Gastroesophageal sphincter (tissue), 4 donors: Measurements from ENCODE around the gene PCDH15. TPM values are rescaled to one million over a fixed set of nuclear protein-coding genes. Genes with fewer than 3 reads are reported as not detected.

Experiments used
- ATAC-seq: fragments of 150-250 bp; one replicate; pipeline ENCODE4 v1.9.1; 2016; ENCODE audit warnings: mild to moderate bottlenecking, moderate library complexity
- H3K27ac ChIP-seq, 4 donors: fragments of 200-600 bp; sonication (generic) in 3 of 4; 1 replicate in 3 of 4; 2 replicates in 1 of 4; pipeline ENCODE4 v1.5.1; 2016 to 2019
- H3K27me3 ChIP-seq: fragments of 200-600 bp; sonication (generic); one replicate; pipeline ENCODE4 v1.5.1; 2019
- H3K36me3 ChIP-seq, 2 donors: fragments of 200-600 bp; sonication (generic); one replicate each; pipeline ENCODE4 v1.5.1; 2019; ENCODE audit warnings: control low read depth in 1 of 2
- H3K4me1 ChIP-seq, 3 donors: fragments of 200-600 bp; sonication (generic); 1 replicate in 2 of 3; 2 replicates in 1 of 3; pipeline ENCODE4 v1.5.1; 2016 to 2019; ENCODE audit warnings: control low read depth in 2 of 3
- H3K4me3 ChIP-seq, 2 donors: fragments of 200-600 bp; sonication (generic); one replicate each; pipeline ENCODE4 v1.5.1; 2019; ENCODE audit warnings: mild to moderate bottlenecking in 1 of 2, moderate library complexity in 1 of 2
- H3K9me3 ChIP-seq, 3 donors: fragments of 200-600 bp; sonication (generic); one replicate each; pipeline ENCODE4 v1.5.1; 2017 to 2019; ENCODE audit warnings: control low read depth in 2 of 3
- CTCF ChIP-seq, 4 experiments: fragments of 200-600 bp in 2 of 4; fragments of 450-650 bp in 2 of 4; sonication (generic) in 1 of 4; IDR thresholded peaks; one replicate each; pipeline ENCODE4 v1.5.1; 2017 to 2019; ENCODE audit warnings: antibody characterized with exemption in 4 of 4, mild to moderate bottlenecking in 2 of 4, moderate library complexity in 2 of 4
- EP300 ChIP-seq: sonication (generic); formaldehyde crosslinking; IDR thresholded peaks from one replicate; pipeline ENCODE4 v1.6.1; 2017; ENCODE audit warnings: antibody characterized with exemption, mild to moderate bottlenecking
- POLR2A ChIP-seq, 2 donors: fragments of 450-650 bp; IDR thresholded peaks; one replicate each; pipeline ENCODE4 v1.6.1; 2017; ENCODE audit warnings: antibody characterized with exemption in 2 of 2, mild to moderate bottlenecking in 2 of 2, moderate library complexity in 1 of 2
- POLR2AphosphoS5 ChIP-seq: sonication (generic); formaldehyde crosslinking; IDR thresholded peaks from one replicate; pipeline ENCODE4 v1.6.1; 2017; ENCODE audit warnings: antibody characterized with exemption
- WGBS, 2 donors: methylation state at CpG; one replicate each; pipeline ENCODE4 v1.1.5; 2018; ENCODE audit warnings: low coverage in 1 of 2; 5-methylcytosine and 5-hydroxymethylcytosine counted together
- total RNA-seq, 4 donors: library from RNA; depleted of rRNA; stranded (reverse); fragments of >200 nt; gene quantifications; one replicate each; pipeline ENCODE4 v1.1.0, GENCODE V29; 2016

Gene PCDH15
- total RNA-seq, 4 donors from 2014 or later: 0.10 to 0.50 (median 0.27) TPM; not detected in 1

GRCh38 chr10:53894145-53894544, 906.9 kb downstream of the PCDH15 start:
- Histone ChIP-seq H3K27ac (no peak overlapping the region), H3K4me1 (no peaks in the 10 kb centered on the region), H3K27me3 (no peaks in the 10 kb centered on the region), H3K9me3 (no peaks in the 10 kb centered on the region), H3K36me3 (no peaks in the 10 kb centered on the region), H3K4me3 (no peak overlapping the region)
- no peak for ATAC-seq
- WGBS, 2 donors: 63 to 78% methylated on average over 5 of the region's 5 CpGs
- TF ChIP-seq CTCF (IDR thresholded peaks at IDR 0.05) (no peak), POLR2AphosphoS5 (no peak), POLR2A (IDR thresholded peaks at IDR 0.05) (no peak), EP300 (no peak)

- Histone ChIP-seq H3K9me3 (no peaks in the 10 kb centered on the region), H3K36me3 (no peaks in the 10 kb centered on the region), H3K27me3 (no peaks in the 10 kb centered on the region), H3K4me1 (no peaks in the 10 kb centered on the region), H3K27ac (no peak overlapping the region), H3K4me3 (no peak overlapping the region)
- no peak for ATAC-seq
- TF ChIP-seq EP300 (no peak), POLR2AphosphoS5 (no peak), CTCF (IDR thresholded peaks at IDR 0.05) (no peak), POLR2A (IDR thresholded peaks at IDR 0.05) (no peak)
- WGBS, 2 donors: 57 to 61% methylated on average over 1 of the region's 1 CpG
Measured at GRCh38 chr10:53893061-53893460, 908.0 kb downstream of the PCDH15 start.

GRCh38 chr10:53886325-53887300, 914.4 kb downstream of the PCDH15 start:
- 55 to 68% methylated on average over 7 to 8 of the region's 9 CpGs for WGBS, 2 donors
- ATAC-seq: no peak
- TF ChIP-seq POLR2A (IDR thresholded peaks at IDR 0.05) (no peak), POLR2AphosphoS5 (no peak), EP300 (no peak), CTCF (IDR thresholded peaks at IDR 0.05) (no peak)

GRCh38 chr10:53864846-53865245, 936.2 kb downstream of the PCDH15 start:
- 86 to 93% methylated on average over 1 to 4 of the region's 4 CpGs for WGBS, 2 donors
- TF ChIP-seq POLR2AphosphoS5: no peak
- TF ChIP-seq CTCF (IDR thresholded peaks at IDR 0.05): no peak
- no peak for TF ChIP-seq EP300
- no peak for TF ChIP-seq POLR2A (IDR thresholded peaks at IDR 0.05)
- Histone ChIP-seq H3K27me3 (no peaks in the 10 kb centered on the region), H3K36me3 (no peaks in the 10 kb centered on the region), H3K27ac (no peak overlapping the region), H3K4me3 (no peak overlapping the region), H3K4me1 (no peaks in the 10 kb centered on the region), H3K9me3 (no peaks in the 10 kb centered on the region)
- ATAC-seq: no peak

More at GRCh38 chr10:53886325-53887300, 914.4 kb downstream of the PCDH15 start:
- no peaks in the 10 kb centered on the region for H3K4me1 ChIP-seq
- no peak overlapping the region for H3K4me3 ChIP-seq
- H3K27ac ChIP-seq: no peak overlapping the region
- no peaks in the 10 kb centered on the region for H3K27me3 ChIP-seq
- H3K36me3 ChIP-seq: no peaks in the 10 kb centered on the region
- H3K9me3 ChIP-seq: no peaks in the 10 kb centered on the region
